Left renal cortex interstitium (tissue), 4 donors: ENCODE measurements around the gene SLC12A5. TPM values are rescaled to one million over a fixed set of nuclear protein-coding genes. Genes with fewer than 3 reads are reported as not detected.
"Not testable (repeated sequence)": the region's sequence is repeated elsewhere in the genome, so short reads cannot be mapped to it uniquely, and the experiment has no call there.

Experiments
- DNase-seq, 4 donors: peaks; one replicate each; pipeline ENCODE4 v3.0.0-alpha.2; 2013; ENCODE audit warnings: low read depth in 4 of 4, low spot score in 2 of 4, missing footprints in 1 of 4
- polyA plus RNA-seq, 4 donors: library from polyadenylated mRNA; unstranded; fragments of 120-200 nt; gene quantifications; one replicate each; pipeline ENCODE4 v1.2.1, GENCODE V29; 2013; ENCODE audit not compliant: insufficient read length in 4 of 4

Gene SLC12A5
- polyA plus RNA-seq = 1 to 10 TPM; 1.5 to 3.2 (median 1.7) TPM

DNA sequence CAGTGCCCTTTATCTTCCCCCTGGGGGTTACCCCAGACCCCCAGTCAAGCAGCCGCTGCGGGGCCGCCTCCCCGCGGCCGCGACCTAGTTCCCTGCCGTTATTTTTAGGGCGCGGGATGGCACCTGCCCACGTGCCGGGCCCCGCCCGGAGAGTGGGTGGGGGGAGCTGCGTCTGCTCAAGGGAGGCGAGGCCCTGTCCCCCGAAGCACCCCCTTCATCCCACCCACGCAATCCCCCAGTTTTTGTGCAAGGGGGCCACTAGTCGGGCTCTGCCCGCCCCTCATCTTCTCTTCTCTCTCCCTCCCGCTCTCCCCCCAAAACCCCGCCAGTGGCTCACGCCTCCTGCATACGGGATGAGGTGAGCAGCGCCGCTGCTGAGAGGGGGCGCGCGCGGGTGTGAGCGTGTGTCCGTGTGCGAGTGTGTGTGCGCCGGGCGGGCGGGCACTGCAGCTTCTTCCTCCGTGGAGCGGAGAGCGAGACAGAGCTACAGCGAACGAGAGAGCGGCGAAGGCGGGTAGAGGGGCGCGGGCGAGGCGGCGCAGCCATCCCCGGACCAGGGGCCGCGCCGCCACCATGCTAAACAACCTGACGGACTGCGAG is at the start of gene SLC12A5:
SLC12A5 (plus strand) TSS at position 444 of the 600 bp plus-strand sequence; CDS start at position 574, 130 bp downstream.
- DNase-seq = no peak

DNA sequence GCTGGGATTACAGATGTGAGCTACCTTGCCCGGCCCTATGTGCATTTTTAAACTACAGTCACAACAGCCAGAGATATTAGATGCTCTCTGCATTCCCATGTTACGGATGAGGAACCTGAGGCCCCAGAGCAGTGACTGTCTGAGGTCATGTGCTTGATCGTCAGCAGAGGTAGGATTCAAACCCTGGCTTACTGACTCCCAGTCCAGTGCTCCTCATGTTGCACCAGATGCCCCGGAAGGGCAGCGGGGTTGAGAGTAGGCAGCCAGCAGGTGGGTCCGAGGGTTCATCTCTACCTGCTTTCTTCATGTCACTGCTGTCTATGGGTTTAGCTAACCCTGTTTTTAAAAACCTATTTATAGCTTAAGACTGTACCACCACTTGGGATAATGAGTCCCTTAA is 47.8 kb upstream of the SLC12A5 start:
- no peak for DNase-seq

DNA sequence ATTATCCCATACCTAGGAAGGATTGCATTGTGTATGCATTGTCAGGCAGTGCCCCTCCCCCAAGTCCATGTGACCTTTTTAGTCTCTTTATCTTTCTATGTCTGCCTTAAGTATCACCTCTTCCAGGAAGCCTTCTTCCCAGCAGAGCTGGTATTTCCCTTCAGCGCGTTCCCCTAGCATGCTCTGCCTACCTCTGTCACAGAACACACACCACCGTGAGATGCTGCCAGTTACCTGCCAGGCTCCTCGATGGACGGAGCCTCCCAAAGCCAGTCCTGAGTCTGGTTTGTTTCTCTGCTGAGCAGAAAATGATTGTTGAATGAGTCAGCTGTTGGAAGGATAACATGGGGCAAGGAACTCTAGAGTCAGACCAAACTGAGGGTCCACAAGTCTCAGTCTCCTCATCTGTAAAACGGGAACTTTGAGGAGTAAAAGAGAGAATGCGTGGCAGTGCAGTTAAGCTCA is 45.7 kb upstream of the SLC12A5 start:
- no peak for DNase-seq

DNA sequence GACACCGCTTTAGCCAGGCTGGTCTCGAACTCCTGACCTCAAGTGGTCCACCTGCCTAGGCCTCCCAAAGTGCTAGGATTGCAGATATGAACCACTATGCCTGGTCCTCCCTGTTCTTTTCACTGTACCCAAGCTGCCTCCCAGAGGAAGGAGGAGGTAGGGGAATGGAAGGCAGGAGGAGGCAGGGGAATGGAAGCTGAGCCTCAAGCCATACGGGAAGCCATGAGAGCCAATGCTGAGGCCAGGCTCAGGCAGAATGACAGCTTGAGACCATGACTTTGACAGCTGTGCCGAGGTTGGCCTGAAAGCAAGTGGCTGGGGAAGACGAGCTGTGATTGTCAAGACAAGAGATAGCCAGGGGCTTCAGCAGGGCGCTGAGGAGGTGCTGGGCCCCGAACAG is 43.4 kb upstream of the SLC12A5 start:
- no peak for DNase-seq

DNA sequence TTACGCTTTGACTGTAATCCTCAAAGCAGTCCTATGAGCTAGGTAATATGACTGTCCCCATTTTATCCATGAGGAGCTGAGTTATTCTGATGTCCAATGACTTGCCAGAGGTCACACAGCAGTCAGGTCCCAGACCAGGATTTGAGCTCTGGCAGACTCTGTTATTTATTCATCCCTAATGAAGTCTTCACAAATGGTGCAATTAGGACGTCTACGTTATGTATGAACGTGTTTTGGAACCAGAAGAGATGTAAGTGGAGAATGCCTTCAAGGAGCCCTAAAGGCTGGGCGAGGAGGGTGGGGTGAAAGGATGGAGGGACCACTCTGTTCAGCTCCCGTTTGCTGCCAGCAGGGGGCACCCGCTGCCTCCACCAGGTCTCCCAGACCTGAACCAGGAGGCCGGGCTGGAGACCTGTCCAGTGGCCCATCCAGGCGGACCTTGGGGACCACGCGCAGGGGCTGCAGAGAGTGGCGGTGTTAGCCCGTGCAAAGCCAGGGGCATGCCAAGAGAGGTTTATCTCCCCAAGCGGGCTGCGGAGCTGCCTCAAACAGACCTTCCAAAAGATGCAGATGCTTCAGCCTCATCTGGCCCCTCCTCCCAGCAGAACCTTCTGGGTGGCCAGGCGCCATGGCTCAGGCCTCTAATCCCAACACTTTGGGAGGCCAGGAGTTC is 41.8 kb upstream of the SLC12A5 start:
- peak in 2 of 4 donors; percentile 28 to 29 for DNase-seq

DNA sequence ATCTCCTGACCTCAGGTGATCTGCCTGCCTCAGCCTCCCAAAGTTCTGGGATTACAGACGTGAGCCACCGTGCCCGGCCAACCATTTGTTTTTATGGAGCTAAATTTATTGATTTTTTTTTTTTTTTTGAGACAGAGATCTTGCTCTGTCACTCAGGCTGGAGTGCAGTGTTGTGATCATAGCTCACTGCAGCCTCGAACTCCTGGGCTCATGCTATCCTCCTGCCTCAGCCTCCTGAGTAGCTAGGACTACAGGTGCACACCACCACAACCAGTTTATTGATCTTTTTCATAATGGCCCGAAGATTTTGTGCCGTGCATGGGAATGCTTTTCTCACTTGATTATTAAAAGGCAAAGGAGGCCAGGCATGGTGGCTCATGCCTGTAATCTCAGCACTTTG is 40.2 kb upstream of the SLC12A5 start:
- not testable (repeated sequence) for DNase-seq

DNA sequence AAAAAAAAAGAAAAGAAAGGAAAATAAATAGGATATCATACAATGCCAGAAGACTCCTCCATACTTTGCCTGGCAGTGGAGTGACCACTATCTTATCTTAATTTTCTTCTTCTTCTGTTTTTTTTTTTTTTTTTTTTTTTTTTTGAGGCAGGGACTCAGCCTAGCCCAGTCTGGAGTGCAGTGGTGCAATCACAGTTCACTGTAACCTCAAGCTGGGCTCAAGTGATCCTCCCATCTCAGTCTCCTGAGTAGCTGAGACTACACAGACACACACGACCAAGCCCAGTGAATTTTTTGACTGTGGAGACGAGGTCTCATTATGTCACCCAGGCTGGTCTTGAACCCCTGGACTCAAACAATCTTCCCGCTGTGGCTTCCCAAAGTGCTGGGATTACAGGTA is 37.4 kb upstream of the SLC12A5 start:
- no peak for DNase-seq

DNA sequence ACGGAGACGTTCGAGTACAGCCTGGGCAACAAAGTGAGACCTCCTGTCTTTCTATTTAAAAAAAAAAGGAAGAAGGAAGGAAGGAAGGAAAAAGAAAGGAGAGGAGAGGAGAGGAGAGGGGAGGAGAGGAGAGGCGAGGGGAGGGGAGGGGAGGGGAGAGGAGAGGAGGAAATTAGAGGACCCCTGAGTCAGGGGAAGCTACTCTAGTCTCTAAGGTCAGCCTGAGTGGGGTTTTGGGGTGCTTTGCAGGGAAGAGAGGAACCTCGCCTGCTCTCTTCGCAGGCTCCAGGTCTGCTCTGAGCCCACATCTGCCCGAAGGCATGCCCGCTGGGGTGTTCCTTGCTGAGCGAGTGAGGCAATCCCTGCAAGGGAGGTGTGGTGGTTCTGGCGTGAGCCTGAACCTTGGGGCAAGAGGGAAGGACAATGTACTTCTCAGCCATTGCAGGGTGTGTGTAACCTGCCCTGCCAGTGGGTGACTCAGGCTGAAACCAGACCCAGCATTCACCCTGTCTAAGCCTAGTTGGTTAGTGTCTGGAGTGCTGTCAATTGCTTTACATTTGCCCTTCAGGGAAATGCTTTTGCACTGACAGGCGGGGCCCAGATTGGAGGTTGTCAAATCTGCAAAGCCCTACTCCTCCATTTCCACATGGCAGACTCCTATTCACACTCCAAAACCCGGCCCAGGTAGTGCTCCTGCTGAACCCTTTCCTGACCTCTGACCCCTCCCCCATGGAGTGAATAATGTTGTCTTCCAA is 35.6 kb upstream of the SLC12A5 start:
- no peak for DNase-seq

DNA sequence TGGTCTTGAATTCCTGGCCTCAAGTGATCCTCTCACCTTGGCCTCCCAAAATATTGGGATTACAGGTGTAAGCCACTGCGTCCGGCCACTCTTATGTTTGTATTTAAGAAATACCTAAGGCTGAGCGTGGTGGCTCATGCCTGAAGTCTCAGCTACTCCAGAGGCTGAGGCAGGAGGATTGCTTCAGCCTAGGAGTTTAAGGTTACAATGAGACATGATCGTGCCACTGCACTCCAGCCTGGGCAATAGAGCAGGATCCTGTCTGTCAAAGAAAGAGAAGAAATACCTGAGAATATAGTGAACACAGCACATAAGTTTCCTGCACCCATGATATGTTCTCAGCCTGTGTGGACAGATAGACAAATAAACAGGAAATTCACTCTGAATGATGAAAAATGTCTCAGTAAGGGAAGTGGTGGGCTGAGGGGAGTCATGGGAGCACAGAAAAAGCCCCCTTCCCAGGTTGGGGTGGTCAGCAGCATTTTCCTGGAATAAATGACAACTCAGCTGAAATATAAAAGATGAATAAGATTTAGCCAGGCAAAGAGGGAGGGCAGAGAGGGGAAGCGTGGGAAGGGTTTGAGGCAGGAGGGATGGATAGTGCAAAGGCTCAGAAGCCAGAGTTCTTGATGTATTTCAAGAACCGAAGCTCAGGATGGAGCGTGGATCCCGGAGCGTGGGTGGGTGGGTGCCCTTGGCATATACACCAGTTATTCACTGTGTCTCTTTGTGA is 34.1 kb upstream of the SLC12A5 start:
- no peak for DNase-seq

DNA sequence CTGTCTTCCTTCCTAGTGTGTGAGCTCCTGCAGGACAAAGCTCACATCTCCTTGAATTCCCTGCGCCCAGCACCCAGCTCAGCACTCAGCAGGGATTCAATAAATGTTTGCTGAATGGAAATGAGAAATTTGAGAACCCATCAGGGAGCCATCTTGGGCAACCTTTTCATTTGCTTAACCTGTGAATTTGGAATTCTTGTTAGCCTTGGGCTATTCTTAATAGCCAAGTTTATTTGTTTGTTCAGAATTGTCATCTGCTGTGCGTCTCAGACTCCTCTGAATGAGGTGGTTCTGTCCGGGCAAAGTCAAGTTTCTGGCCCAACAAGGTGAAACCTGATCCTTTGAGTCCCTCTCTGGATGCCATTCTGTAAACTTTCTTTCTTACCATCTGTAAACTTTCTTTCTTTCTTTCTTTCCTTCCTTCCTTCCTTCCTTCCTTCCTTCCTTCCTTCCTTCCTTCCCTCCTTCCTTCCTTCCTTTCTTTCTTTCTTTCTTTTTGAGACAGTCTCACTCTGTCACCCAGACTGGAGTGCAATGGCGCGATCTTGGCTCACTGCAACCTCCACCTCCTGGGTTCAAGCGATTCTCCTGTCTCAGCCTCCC is 33.4 kb upstream of the SLC12A5 start:
- not testable (repeated sequence) for DNase-seq

DNA sequence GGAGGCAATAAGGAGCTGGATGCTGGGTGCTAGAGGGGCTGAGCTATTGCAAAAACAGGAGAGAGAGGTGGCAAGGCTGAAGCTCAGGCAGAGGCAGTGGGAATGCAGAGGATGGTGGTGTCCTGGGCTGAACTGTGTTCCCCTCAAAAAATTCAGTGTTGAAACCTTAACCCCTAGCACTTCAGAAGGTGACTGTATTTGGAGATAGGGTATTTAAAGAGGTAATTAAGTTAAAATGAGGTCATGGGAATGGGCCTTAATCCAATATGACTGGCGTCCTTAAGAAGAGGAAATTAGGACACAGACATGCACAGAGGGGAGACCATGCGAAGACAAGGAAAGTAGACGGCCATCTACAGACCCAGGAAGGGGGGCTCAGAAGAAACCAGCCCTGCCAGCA is 31.8 kb upstream of the SLC12A5 start:
- DNase-seq = no peak

DNA sequence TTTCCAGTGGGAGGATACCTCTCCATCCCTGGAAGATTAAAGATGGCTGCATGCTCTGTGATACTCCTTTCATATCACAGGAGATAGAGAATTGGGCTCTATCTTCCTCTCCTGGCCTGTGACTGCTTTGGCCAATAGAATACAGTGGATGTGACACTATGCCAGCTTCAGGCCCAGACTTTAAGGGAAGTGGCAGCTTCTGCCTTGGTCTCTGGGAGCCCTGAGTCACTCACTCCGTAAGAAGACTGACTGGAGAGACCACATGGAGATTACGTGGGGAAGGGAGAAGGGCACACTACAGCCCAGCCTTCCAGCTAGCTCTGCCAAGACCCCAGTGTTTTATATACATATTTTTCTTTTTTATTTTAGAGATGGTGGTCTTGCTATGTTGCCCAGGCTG is 30.7 kb upstream of the SLC12A5 start:
- no peak for DNase-seq

DNA sequence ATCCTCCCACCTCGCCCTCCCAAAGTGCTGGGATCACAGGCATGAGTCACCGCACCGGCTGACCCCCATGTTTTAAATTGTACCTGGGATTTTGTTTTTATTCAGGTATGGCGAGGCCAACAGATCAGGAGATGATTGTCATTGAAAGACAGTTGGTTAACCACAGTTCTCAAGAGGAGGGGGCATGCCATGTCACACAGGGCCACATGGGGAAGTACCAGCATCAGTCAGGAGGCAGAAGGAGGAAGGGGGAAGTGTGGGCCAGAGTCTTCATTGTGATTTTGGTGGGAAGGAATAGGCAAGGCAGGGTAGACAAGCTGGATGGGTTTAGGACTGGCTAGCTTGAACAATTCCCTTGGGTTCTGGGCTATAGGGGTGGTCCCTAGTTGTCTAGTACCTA is 30.3 kb upstream of the SLC12A5 start:
- no peak for DNase-seq

DNA sequence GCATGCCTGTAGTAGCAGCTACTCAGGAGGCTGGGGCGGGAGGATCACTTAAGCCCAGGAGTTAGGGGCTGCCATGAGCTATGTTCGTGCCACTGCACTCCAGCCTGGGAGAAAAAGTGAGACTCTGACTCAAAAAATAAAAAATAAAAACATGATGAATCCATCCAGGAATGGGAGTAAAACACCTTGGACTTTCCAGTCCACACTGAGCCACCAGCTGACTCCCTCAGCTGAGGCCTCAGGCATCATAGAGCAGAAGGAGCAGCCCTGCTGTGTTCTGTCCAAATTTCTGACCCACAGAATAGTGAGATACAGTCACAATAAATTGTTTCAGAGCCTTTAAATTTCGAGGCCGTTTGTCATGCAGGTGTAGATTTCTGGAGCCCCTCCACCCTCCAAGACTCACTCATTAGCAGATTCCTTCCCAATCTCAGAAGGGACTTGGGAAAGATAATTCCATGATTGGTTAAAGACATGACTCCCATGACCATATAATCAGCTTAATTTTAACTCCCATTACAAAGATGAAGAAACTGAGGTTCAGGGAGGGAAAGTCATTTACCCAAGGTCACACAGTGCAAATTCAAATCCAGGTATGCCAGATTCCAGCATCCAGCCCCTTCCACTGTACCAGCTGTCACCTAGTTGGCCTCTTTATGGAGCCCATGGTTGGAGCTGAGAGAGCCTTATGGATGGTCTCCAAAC is 29.3 kb upstream of the SLC12A5 start:
- no peak for DNase-seq

DNA sequence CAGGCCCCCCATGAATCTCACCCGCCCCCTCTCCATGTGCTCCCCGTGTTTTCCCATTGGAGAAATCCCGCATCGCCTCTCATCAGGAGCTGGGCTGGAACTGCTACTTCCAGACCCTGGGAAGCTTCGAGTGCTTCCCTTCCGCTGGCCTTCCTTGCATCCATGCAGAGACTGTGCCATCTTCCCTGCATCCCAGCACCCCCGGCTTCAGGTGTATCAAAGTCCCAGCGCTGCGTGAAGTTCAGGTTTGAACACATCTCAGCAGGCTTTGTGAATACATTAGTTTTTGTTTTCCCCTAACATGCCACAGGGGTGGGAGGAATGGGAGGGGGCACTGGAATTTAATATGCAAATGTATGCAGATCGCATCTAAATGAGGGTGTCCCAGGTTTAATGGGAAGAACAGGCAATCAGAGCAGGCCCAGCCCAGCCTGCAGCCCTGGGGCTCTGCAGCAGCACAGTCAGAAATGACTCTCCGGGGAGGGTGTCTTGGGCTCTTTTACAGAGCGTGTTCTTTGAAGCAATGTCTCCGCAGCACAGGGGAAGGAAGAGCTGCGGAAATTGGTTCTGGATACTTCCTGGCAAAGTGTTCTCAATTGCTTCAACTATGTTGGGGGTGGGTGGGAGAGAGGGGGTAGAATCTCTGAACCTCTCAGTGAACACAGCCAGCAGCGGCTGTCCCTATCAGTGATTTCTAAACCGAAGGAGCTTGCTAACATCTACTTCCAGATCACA is 28.6 kb upstream of the SLC12A5 start:
- DNase-seq = no peak

DNA sequence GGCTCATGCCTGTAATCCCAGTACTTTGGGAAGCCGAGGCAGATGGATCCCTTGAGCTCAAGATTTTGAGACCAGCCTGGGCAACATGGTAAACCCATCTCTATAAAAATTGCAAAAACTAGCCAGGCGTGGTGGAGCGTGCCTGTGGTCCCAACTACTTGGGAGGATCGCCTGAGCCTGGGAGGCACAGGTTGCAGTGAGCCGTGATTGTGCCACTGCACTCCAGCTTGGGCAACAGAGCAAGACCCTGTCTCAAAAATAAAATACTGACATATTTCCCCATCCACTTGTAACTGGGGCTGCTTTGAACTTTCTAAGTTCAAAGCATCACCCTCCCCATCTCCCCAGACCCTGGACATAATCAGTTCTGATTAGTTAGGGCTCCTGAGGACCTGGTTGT is 27.5 kb upstream of the SLC12A5 start:
- DNase-seq = no peak

DNA sequence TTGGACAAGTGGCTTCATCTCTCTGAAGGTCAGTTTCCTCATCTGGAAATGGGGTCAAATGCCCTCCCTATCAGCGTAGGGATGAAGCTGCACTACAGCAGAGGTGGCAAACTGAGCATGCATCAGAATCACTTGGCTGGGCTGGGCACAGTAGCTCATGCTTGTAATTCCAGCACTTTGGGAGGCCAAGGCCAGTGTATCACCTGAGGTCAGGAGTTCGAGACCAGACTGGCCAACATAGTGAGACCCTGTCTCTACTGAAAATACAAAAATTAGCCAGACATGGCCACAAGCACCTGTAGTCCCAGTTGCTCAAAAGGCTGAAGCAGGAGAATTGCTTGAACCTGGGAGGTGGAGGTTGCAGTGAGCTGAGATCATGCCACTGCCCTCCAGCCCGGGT is 27.0 kb upstream of the SLC12A5 start:
- no peak for DNase-seq

DNA sequence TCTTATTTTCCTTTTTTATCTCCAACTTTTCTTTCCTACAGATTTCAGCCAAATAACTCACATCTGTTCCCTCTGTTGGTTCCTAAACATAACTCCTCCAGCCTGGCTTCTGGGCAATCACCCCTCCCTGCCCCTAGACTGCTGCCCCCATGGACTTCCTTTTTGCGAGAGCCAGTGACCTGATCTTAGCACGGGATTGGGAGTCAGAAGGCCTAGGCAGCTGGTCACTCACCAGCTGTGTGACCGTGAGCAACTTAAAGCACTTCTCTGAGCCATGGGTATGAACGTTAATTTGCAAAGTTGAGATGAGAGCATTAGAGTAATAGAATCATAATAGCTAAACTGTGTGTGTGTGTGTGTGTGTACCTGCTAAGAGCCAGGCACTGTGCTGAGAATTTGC is 24.8 kb upstream of the SLC12A5 start:
- no peak for DNase-seq

DNA sequence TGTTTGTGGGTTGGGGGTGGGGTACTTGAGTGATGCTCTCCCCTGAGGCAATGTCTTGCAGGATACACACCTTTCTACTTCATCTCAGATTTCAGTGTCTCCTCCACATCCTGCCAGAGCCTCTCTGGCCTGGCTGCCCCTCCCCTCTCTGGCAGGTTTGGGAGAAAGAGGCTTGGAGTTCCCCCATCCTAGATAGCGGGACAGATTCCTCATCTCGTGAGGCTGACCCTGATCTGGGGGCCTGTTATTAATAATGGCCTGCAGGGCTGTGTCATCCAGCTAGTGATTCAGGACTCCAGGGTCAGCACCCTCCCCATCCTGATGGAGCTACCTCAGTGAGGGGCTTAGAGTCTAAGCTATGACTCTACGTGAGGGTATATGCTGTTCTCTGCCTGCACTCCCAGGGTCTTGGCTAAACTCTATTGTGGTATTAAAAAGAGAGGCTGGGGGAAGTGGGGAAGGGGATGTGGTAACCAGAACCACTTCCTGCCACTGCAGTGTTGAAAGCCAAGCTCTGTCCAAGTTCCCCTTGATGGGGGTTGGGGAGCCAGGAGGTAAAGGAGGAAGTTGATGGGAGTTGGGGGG is 24.0 kb upstream of the SLC12A5 start:
- DNase-seq = no peak
